ENCODE measurements around the gene RNASEL. TPM values are rescaled to one million over a fixed set of nuclear protein-coding genes. Genes with fewer than 3 reads are reported as not detected.

Gene RNASEL
- total and polyA plus RNA-seq, 2 donors from 2014 or later, result 6.0 to 12.1 TPM

DNA sequence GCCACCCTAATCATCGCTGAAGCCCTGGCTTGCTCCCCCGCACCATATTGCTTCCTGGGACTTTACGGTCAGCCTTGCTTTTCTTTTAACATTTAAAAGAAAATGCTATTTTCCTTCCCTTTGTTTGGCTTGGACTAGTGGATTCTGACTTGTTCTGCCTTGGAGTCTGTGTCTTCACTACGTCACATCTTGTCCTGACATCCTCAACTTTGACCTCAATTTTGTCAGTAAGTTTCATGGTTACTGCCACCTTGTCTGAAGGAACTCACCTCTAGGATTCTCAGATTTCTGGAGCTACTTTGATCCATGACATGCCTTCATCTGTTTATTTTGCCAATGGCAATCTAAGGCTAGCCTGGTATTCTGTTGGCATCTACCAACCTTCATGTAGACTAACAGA lies 4.3 kb downstream of the RNASEL start:
- Histone ChIP-seq H3K4me3 (ENCODE audit: low read length in 3 of 3) (no peak overlapping the region), H3K27ac (ENCODE audit: low read depth in 2 of 2, low read length in 2 of 2) (no peak overlapping the region), H3K4me1 (ENCODE audit: control insufficient read depth in 2 of 3, insufficient read depth in 2 of 3, low read depth in 1 of 3, low read length in 3 of 3) (peaks cover 0 to 10% (median 7%) of the 10 kb centered on the region in 3 donors), H3K27me3 (ENCODE audit: control insufficient read depth, insufficient read depth, low read length) (no peaks in the 10 kb centered on the region), H3K9ac (ENCODE audit: low read length in 3 of 3) (no peak overlapping the region), H3K36me3 (ENCODE audit: control insufficient read depth in 2 of 3, insufficient read depth in 3 of 3, low read length in 3 of 3) (peaks cover 0 to 18% (median 5%) of the 10 kb centered on the region in 3 donors), H3K9me3 (ENCODE audit: control insufficient read depth in 2 of 3, insufficient read depth in 1 of 3, low read length in 3 of 3) (no peaks in the 10 kb centered on the region)
- TF ChIP-seq, protein P1, sequence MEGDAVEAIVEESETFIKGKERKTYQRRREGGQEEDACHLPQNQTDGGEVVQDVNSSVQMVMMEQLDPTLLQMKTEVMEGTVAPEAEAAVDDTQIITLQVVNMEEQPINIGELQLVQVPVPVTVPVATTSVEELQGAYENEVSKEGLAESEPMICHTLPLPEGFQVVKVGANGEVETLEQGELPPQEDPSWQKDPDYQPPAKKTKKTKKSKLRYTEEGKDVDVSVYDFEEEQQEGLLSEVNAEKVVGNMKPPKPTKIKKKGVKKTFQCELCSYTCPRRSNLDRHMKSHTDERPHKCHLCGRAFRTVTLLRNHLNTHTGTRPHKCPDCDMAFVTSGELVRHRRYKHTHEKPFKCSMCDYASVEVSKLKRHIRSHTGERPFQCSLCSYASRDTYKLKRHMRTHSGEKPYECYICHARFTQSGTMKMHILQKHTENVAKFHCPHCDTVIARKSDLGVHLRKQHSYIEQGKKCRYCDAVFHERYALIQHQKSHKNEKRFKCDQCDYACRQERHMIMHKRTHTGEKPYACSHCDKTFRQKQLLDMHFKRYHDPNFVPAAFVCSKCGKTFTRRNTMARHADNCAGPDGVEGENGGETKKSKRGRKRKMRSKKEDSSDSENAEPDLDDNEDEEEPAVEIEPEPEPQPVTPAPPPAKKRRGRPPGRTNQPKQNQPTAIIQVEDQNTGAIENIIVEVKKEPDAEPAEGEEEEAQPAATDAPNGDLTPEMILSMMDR (IDR thresholded peaks at IDR 0.05; ENCODE audit: borderline replicate concordance, extremely low read depth, insufficient read depth), result no peak
- FAIRE-seq (no peak), DNase-seq (no peak)
- intact Hi-C loops (cut with DNase I), result no loop called here

DNA sequence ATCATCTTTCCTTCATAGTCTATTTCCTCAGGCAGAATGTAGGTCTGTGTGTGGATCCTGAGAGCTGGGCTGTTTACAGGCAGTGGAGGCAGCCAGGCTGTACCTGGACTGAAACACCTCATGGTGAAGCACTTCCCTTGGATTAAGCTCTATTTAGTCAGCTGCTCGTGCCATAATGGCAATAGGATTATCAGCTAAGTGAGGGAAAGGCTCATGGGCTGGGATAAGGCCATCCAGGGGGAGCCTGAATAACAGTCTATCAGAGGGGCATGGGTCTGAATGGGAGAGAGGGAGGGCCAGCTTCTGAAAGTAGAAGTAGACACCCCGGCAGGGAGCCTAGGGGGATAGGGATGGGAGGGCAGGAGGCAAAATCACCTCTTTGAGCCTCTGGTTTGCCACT lies 8.3 kb downstream of the RNASEL start:
- Histone ChIP-seq H3K27me3 (ENCODE audit: control insufficient read depth, insufficient read depth, low read length) (no peaks in the 10 kb centered on the region), H3K9me3 (ENCODE audit: control insufficient read depth in 2 of 3, insufficient read depth in 1 of 3, low read length in 3 of 3) (no peaks in the 10 kb centered on the region), H3K36me3 (ENCODE audit: control insufficient read depth in 2 of 3, insufficient read depth in 3 of 3, low read length in 3 of 3) (peaks cover 0 to 29% (median 11%) of the 10 kb centered on the region in 3 donors), H3K9ac (ENCODE audit: low read length in 3 of 3) (no peak overlapping the region), H3K4me1 (ENCODE audit: control insufficient read depth in 2 of 3, insufficient read depth in 2 of 3, low read depth in 1 of 3, low read length in 3 of 3) (peaks cover 0 to 5% (median 0%) of the 10 kb centered on the region in 3 donors), H3K27ac (ENCODE audit: low read depth in 2 of 2, low read length in 2 of 2) (no peak overlapping the region), H3K4me3 (ENCODE audit: low read length in 3 of 3) (no peak overlapping the region)
- DNase-seq (no peak), FAIRE-seq (no peak)
- TF ChIP-seq, protein P1 (IDR thresholded peaks at IDR 0.05; ENCODE audit: borderline replicate concordance, extremely low read depth, insufficient read depth), result no peak
- intact Hi-C loops (cut with DNase I), result no loop called here

DNA sequence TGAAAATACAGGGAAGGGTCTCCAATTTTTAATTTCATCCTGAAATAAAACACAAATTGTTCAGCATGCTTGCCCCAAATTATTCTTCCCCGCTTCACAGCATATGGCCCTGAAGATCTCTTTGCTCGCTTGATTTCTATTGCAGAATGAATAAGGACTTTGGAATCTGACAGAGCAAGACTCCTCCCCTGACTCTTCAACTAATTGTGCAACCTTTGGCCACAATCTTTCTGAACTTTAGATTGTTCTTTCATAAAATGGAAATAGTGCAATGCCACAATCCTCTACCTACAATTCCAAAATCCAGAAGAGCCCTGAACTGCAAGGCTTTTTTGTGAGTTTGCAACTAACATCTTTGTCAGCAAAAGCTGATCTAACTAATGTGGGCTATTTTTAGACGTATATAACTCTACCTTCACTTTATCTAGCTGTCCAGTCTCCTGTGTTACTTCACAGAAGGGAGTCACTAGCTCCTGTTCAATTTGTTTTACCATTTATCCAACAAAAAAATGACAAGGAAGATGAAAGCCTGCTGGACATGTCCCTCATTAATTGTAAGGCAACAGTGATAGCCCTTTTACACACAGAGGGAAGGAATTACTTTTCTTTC lies 13.4 kb downstream of the RNASEL start:
- no peak for FAIRE-seq
- Histone ChIP-seq H3K27ac (ENCODE audit: low read depth in 2 of 2, low read length in 2 of 2) (no peak overlapping the region), H3K36me3 (ENCODE audit: control insufficient read depth in 2 of 3, insufficient read depth in 3 of 3, low read length in 3 of 3) (peaks cover 0 to 24% (median 15%) of the 10 kb centered on the region in 3 donors)

More for the DNA sequence above, 13.4 kb downstream of the RNASEL start:
- TF ChIP-seq, protein P1 (IDR thresholded peaks at IDR 0.05; ENCODE audit: borderline replicate concordance, extremely low read depth, insufficient read depth), result no peak
- no peaks in the 10 kb centered on the region for H3K9me3 ChIP-seq (ENCODE audit: control insufficient read depth in 2 of 3, insufficient read depth in 1 of 3, low read length in 3 of 3)
- no peaks in the 10 kb centered on the region for H3K27me3 ChIP-seq (ENCODE audit: control insufficient read depth, insufficient read depth, low read length)
- no peak overlapping the region for H3K9ac ChIP-seq (ENCODE audit: low read length in 3 of 3)
- intact Hi-C loops (cut with DNase I), result no loop called here
- DNase-seq, result peak in 2 of 5 donors; percentile 6 to 23
- H3K4me1 ChIP-seq (ENCODE audit: control insufficient read depth in 2 of 3, insufficient read depth in 2 of 3, low read depth in 1 of 3, low read length in 3 of 3), result peaks cover 0 to 3% (median 0%) of the 10 kb centered on the region in 3 donors
- H3K4me3 ChIP-seq (ENCODE audit: low read length in 3 of 3), result no peak overlapping the region

Measured in kidney (tissue), 14 donors.